Stimulated activated CD8-positive, alpha-beta memory T cell treated with anti-CD3 and anti-CD28 coated beads, Interleukin-15, amount 100 ng/mL, for 48 hours (primary cell): ENCODE data around the gene ELAC1.

Source experiments
- DNase-seq, 2 donors: peaks; one replicate each; pipeline ENCODE4 v3.0.0-alpha.2; 2020; ENCODE audit warnings: low read depth in 2 of 2

ELAC1 gene

GRCh38 chr18:51017140-51017879 is 49.5 kb downstream of the ELAC1 start:
- DNase-seq = no peak

DNA sequence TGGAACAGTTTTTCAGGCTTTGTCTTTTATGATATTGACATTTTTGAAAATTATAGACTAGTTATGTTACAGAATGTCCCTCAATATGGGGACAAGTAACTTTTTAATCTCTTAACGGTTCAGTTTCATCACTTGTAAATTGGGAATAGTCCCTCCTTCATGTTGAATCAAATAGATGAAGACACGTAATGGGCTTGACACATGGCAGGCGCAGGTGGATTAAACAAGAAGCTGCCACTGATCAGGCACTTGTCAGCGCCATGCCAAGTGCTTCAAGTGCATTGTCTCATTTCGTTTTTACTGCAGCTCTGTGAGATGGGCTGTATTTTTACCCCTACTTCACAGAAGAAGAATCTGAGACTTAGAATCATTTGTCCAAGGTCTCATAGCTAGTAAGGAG is 52.7 kb downstream of the ELAC1 start:
- no peak for DNase-seq

GRCh38 chr18:51021226-51021965 is 53.6 kb downstream of the ELAC1 start:
- DNase-seq = no peak

GRCh38 chr18:51025512-51025911 is 57.7 kb downstream of the ELAC1 start:
- DNase-seq = no peak

DNA sequence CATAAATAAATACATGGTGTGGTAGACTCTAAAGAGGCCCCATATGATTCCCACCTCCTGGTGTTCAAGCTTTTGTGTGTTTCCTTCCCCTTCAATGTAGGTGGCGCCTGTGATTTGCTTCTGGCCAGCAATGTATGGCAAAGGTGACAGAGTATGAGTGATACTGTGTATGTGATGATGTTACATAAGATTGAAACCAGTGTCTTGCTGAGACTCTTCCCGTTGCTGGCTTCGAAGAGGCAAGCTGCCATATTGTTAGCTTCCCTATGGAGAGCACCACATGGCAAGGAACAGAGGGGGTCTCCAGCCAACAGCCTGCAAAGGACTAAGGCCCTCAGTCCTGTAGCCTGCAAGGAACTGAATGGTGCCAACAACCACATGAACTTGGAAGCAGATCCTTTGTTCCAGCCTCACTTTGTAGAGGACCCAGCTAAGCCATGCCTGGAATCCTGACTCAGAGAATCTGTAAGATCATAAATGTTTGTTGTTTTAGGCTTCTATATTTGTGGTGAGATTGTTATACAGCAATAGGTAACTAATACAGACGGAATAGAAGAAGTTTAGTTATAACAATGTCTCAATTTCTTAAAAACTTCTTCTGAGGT is 60.5 kb downstream of the ELAC1 start:
- no peak for DNase-seq

GRCh38 chr18:51029378-51029693 is 61.5 kb downstream of the ELAC1 start:
- DNase-seq = no peak

GRCh38 chr18:51029694-51030536 is 62.1 kb downstream of the ELAC1 start, which contains the start of gene SMAD4:
Gene SMAD4 (plus strand): TSS chr18:51030213. CDS start chr18:51047047, 16,834 bp downstream.
- peak; percentile 94 to 98 for DNase-seq

DNA sequence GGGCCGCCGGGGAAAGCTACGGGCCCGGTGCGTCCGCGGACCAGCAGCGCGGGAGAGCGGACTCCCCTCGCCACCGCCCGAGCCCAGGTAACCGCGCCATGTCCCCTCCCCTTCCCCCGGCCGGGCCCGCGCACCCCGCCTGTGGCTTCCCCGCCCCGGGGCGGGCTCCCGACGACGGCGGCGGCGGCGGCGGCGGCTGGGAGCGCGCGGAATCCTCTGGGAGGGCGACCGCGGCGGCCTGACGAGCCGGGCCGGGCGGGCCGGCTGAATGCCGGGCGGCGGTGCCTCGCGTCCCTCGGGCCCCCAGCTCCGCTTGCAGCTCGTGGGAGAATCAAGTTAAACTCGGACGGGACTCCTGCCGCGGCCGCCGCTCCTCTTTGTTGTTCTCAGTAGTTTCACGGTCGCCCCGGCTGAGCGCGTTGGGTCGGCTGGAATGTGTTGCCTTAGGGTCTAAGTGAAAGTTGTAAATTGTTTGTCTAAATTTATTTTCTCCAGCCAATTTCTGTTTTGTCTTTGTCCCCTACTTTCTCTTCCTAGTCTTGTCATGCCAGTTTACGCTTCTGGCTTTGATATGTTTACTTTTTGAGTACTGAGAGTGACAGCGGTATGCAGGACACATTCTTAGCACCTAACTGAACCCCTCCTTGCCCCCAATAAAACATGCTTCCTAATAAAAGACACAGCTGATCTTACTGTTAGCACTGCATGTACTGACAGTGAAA is 62.9 kb downstream of the ELAC1 start:
- DNase-seq = peak; percentile 35 to 42

DNA sequence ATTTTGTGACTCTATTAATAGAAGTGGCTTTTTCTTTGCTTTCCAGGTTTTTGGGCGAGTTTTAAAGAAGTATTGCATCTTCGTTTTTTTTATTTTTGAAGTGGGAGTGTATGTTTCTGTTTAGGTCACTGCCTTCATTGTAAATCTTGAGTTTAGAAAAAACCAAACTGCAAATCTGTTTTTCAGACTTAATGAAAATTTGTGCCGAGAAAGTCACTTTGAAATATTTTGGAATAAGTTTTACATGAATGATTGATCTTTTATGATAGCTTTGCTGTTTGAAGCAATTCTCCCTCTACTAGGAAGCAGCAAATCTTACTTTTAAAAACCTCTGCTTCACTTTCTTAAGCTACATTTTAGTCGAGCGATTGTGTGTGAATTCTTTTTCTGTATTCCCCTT is 64.4 kb downstream of the ELAC1 start:
- no peak for DNase-seq

GRCh38 chr18:51037230-51037629 is 69.4 kb downstream of the ELAC1 start:
- no peak for DNase-seq
